ENCODE data around the gene DCAKD. TPM values are rescaled to one million over a fixed set of nuclear protein-coding genes. Genes with fewer than 3 reads are reported as not detected.
A peak's percentile ranks its signal among the peaks of the same experiment; 100 is the strongest.

Gene DCAKD
- total RNA-seq, 1 donor from 2014 or later, result 5.0 TPM

- Histone ChIP-seq H3K4me3 (no peak overlapping the region), H3K27ac (no peak overlapping the region), H3K27me3 (no peaks in the 10 kb centered on the region), H3K9me3 (no peaks in the 10 kb centered on the region), H3K36me3 (peaks cover 42 to 69% of the 10 kb centered on the region in 2 donors), H3K4me1 (no peaks in the 10 kb centered on the region)
- DNase-seq (ENCODE audit: low spot score in 2 of 2), result no peak
- no peak for TF ChIP-seq CTCF (IDR thresholded peaks at IDR 0.05)
- intact Hi-C loops (cut with DNase I), result no loop called here
Observed at GRCh38 chr17:45029758-45030423, 21.5 kb downstream of the DCAKD start.

GRCh38 chr17:45029096-45029495 lies 22.3 kb downstream of the DCAKD start:
- H3K4me3 ChIP-seq, result no peak overlapping the region
- intact Hi-C loops (cut with DNase I), result no loop called here
- no peak overlapping the region for H3K27ac ChIP-seq
- no peak for DNase-seq (ENCODE audit: low spot score in 2 of 2)
- H3K36me3 ChIP-seq, result peaks cover 42 to 74% of the 10 kb centered on the region in 2 donors
- H3K27me3 ChIP-seq, result no peaks in the 10 kb centered on the region
- no peaks in the 10 kb centered on the region for H3K9me3 ChIP-seq
- no peaks in the 10 kb centered on the region for H3K4me1 ChIP-seq
- no peak for TF ChIP-seq CTCF (IDR thresholded peaks at IDR 0.05)

GRCh38 chr17:45022655-45023339 lies 28.6 kb downstream of the DCAKD start:
- H3K4me3 ChIP-seq, result no peak overlapping the region
- intact Hi-C loops (cut with DNase I), result loop anchor here (1.0 to 2.0 kb wide), 6 partner anchors 75 to 247 kb away; partner anchors contain the start of genes KIF18B and PLCD3
- peaks cover 5 to 21% of the 10 kb centered on the region in 2 donors for H3K4me1 ChIP-seq
- TF ChIP-seq CTCF (IDR thresholded peaks at IDR 0.05), result no peak
- peak overlapping the region in 1 of 2 donors; percentile 83 for H3K27ac ChIP-seq
- H3K36me3 ChIP-seq, result peaks cover 0 to 19% of the 10 kb centered on the region in 2 donors
- no peaks in the 10 kb centered on the region for H3K9me3 ChIP-seq
- no peaks in the 10 kb centered on the region for H3K27me3 ChIP-seq
- no peak for DNase-seq (ENCODE audit: low spot score in 2 of 2)

GRCh38 chr17:45022288-45022648 lies 29.2 kb downstream of the DCAKD start:
- Histone ChIP-seq H3K4me3 (peak overlapping the region; percentile 46 to 68), H3K27ac (peak overlapping the region; percentile 7 to 83), H3K27me3 (no peaks in the 10 kb centered on the region), H3K9me3 (no peaks in the 10 kb centered on the region), H3K36me3 (peaks cover 0 to 17% of the 10 kb centered on the region in 2 donors), H3K4me1 (peaks cover 5 to 21% of the 10 kb centered on the region in 2 donors)
- no peak for TF ChIP-seq CTCF (IDR thresholded peaks at IDR 0.05)
- DNase-seq (ENCODE audit: low spot score in 2 of 2), result no peak
- intact Hi-C loops (cut with DNase I), result loop anchor here (1.0 to 2.0 kb wide), 6 partner anchors 75 to 247 kb away; partner anchors contain the start of genes KIF18B and PLCD3

GRCh38 chr17:45021607-45022287 lies 29.7 kb downstream of the DCAKD start:
- Histone ChIP-seq H3K27me3 (no peaks in the 10 kb centered on the region), H3K27ac (peak overlapping the region; percentile 7 to 83), H3K4me3 (peak overlapping the region; percentile 46 to 68), H3K4me1 (peaks cover 5 to 21% of the 10 kb centered on the region in 2 donors), H3K9me3 (no peaks in the 10 kb centered on the region), H3K36me3 (peaks cover 0 to 12% of the 10 kb centered on the region in 2 donors)
- TF ChIP-seq CTCF (IDR thresholded peaks at IDR 0.05), result peak; percentile 64 to 97 (median 70)
- intact Hi-C loops (cut with DNase I), result loop anchor here (1.0 to 2.0 kb wide), 6 partner anchors 74 to 246 kb away; partner anchors contain the start of genes KIF18B and PLCD3
- peak in 1 of 2 donors; percentile 76 for DNase-seq (ENCODE audit: low spot score in 2 of 2)

Measured in ascending aorta (tissue), 2 donors.